SK-N-MC (cell line): ENCODE data around the gene TIGD3.

ENCODE experiments used
- DNase-seq: peaks from one replicate; pipeline ENCODE4 v3.0.0-alpha.2; 2011; ENCODE audit warnings: low read depth, low spot score
- H3K27ac ChIP-seq: fragments of 200-600 bp; sonication (generic); 2 replicates; pipeline ENCODE4 v1.5.1; 2016; ENCODE audit warnings: mixed run types
- H3K36me3 ChIP-seq: fragments of 200-600 bp; sonication (generic); 2 replicates; pipeline ENCODE4 v1.6.1; 2017; ENCODE audit warnings: antibody characterized with exemption, low read length, mixed read lengths; ENCODE audit not compliant: insufficient read depth
- H3K4me3 ChIP-seq: fragments of 200-600 bp; sonication (generic); 2 replicates; pipeline ENCODE4 v1.5.1; 2016
- H3K9ac ChIP-seq: fragments of 200-600 bp; sonication (generic); 2 replicates; pipeline ENCODE4 v1.8.0; 2017; ENCODE audit warnings: mixed run types, mixed read lengths; ENCODE audit not compliant: insufficient read length
- H3K9me3 ChIP-seq: fragments of 200-600 bp; sonication (generic); 2 replicates; pipeline ENCODE4 v1.6.1; 2017; ENCODE audit warnings: low read depth, mild to moderate bottlenecking, antibody characterized with exemption, low read length, moderate library complexity, mixed read lengths
- EZH2 ChIP-seq: fragments of 200-600 bp; sonication (generic); IDR thresholded peaks from one replicate; pipeline ENCODE4 v1.6.1; 2017; ENCODE audit warnings: antibody characterized with exemption
- FOXP2 ChIP-seq: optimal IDR thresholded peaks from 2 replicates; pipeline ENCODE3; 2011; ENCODE audit warnings: mild to moderate bottlenecking, moderate library complexity; ENCODE audit not compliant: insufficient read depth; ENCODE audit errors: extremely low read length, control extremely low read depth
- POLR2AphosphoS5 ChIP-seq: IDR thresholded peaks from 2 replicates; pipeline ENCODE4 v1.6.1; 2012; ENCODE audit warnings: mild to moderate bottlenecking, low read depth, low read length, borderline replicate concordance

Gene TIGD3

DNA sequence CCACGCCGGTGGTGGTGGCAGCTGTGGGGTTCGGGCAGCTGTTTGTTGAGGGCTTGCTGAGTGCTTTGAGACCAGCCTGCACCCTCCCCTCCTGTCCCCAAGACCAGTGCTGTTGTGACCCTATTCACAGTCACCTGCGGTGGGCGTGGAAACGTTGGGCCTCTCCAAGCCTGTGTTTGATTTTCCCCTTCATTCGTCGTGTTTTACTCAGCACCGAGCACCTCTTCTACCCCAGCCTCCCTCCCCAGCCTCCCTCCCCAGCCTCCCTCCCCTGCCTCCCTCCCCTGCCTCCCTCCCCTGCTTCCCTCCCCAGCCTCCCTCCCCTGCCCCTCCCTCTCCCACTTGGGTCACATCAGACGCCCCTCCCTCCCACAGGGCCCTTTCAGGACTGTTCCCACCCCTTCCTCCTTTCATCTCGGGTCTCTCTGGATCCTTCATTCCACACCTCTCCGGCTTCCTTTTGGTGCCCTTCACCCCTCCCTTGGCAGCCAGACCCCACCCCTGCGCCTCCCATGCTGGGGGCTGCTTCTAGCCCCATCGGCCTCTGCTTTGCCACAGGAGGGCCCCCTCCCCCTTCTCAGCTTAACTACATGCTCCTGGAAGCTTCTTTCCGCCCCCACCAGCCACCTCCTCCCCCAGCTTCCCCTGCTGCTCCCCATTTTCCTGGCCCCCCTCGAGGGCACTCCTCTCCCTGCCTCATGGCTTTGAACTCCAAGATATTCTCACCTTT, 46.7 kb downstream of the TIGD3 start:
- Histone ChIP-seq H3K9ac (no peak overlapping the region), H3K36me3 (peaks cover 23% of the 10 kb centered on the region)
- TF ChIP-seq POLR2AphosphoS5 = no peak
- TF ChIP-seq FOXP2 = no peak
- no peak for TF ChIP-seq EZH2

DNA sequence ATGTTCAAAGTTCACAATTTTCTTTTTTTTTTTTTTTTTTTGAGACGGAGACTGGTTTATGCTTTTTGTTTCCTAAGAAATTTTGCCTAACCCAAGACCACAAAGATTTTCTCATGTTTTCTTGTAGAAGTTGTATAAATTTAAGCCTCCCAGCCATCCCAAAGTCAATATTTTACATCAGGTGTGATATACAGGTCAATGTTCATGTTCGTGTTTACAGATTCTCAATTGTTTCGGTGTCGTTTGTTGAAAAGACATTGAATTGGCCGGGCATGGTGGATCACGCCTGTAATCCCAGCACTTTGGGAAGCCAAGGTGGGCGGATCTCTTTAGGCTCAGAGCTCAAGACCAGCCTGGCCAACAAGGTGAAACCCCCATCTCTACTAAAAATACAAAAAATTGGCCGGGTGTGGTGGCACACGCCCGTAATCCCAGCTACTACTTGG, 47.3 kb downstream of the TIGD3 start:
- TF ChIP-seq POLR2AphosphoS5 (no peak), FOXP2 (no peak), EZH2 (no peak)

More for the DNA sequence above, 46.7 kb downstream of the TIGD3 start:
- Histone ChIP-seq H3K27ac (no peak overlapping the region; the same call in 1 of the 2 replicates), H3K4me3 (no peak overlapping the region), H3K9me3 (no peaks in the 10 kb centered on the region)
- no peak for DNase-seq

DNA sequence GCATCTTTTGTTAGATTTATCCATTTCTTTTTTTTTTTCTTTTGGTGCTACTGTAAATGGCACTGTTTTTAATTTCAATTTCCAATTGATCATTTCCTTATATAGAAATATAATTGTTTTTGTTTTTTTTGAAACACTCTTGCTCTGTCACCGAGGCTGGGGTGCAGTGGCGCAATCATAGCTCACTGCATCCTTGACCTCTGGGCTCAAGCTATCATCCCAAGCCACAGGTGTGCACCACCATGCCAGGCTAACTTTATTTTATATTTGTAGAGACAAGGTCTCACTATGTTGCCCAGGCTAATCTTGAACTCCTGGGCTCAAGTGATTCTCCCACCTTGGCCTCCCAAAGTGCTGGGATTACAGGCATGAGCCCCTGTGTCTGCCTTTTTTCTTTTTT, 48.2 kb downstream of the TIGD3 start:
- H3K9ac ChIP-seq = no peak overlapping the region
- no peak overlapping the region for H3K4me3 ChIP-seq
- no peak for DNase-seq
- 0 out of 2 replicates have a peak overlapping the region, but pooled peaks have one; percentile 13 for H3K27ac ChIP-seq
- H3K9me3 ChIP-seq = no peaks in the 10 kb centered on the region
- no peak for TF ChIP-seq FOXP2
- no peak for TF ChIP-seq POLR2AphosphoS5
- TF ChIP-seq EZH2 = no peak
- H3K36me3 ChIP-seq = peaks cover 23% of the 10 kb centered on the region

More for the DNA sequence above, 47.3 kb downstream of the TIGD3 start:
- Histone ChIP-seq H3K27ac (no peak overlapping the region; the same call in 1 of the 2 replicates), H3K9me3 (no peaks in the 10 kb centered on the region), H3K36me3 (peaks cover 23% of the 10 kb centered on the region), H3K9ac (no peak overlapping the region), H3K4me3 (no peak overlapping the region)
- no peak for DNase-seq

DNA sequence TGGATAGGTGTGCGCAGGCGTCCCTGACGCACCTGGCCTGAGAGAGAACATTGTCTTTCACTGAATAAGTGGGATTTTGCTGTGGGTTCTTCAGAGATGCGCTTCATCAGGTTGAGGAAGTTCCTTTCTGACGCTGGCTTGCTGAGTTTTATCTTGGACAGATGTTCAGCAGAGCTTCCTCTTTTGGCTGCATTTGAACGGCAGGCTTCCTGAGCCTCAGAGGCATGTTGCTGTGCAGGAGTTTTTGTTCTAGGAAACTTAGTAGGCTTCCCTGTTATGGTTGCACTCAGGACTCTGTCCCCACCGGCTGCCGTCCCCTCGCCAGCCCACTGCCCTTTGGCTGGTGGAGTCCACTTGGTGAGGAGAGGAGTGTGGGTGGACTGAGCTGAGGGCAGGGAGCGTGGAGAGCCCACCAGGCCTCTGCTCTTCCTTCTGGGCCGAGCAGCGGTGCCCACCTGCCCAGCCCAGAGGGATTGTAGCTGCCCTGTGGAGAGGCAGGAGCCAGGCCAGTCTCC, 49.1 kb downstream of the TIGD3 start:
- Histone ChIP-seq H3K36me3 (peaks cover 23% of the 10 kb centered on the region), H3K9ac (no peak overlapping the region), H3K27ac (no peak overlapping the region)

DNA sequence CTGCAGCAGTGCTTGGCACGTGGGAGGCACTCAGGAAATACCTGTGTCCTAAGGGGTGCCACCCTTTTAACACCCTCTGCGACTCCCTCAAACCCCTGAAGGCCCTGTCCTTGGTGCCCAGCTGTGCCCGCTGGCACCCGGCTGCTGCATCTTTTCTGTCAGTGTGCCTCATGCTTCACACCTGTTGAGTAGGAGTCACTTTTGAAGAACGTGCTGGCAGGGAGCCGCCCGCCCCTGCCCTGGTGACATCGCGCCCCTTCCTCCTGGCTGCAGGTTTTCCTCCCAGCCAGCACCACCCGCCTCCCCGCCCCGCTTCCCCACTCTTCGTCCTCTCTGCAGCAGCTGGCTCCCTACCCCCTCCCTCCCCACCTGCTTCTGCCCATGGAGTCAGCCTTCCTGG, 49.7 kb downstream of the TIGD3 start:
- Histone ChIP-seq H3K27ac (no peak overlapping the region), H3K4me3 (no peak overlapping the region), H3K9me3 (no peaks in the 10 kb centered on the region)

More for the DNA sequence above, 49.1 kb downstream of the TIGD3 start:
- DNase-seq = no peak
- no peak overlapping the region for H3K4me3 ChIP-seq
- TF ChIP-seq EZH2 (no peak), POLR2AphosphoS5 (no peak), FOXP2 (no peak)
- H3K9me3 ChIP-seq = no peaks in the 10 kb centered on the region

DNA sequence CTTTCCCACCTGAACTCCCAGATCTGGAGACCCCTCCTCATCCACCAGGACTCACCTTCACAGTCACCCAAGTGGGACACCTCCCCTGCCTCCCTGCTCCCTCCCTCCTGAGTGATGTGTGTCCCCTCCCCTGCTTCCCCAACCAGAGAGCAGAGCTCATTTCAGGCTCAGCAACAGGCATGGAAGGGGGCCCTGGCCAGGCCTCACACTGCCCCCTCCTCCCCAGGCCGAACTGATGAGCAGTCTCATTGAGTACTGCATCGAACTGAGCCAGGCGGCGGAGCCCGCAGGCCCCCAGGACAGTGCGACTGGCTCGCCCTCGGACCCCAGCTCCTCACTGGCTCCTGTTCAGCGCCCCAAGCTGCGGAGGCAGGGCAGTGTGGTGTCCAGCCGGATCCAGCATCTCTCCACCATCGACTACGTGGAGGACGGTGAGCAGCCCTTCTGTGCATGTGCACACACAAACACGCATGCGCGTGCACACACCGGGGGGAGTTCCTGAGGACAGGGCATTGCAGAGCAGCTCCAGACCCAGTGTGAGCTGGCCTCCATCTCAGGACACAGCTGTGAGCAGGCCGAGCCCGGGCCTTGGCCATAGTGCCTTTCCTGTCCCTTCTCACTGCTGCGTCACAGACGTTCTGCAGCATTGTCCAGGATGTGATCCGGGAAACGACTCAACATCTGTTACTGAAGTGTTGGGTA, 50.2 kb downstream of the TIGD3 start:
- no peak overlapping the region for H3K9ac ChIP-seq
- no peak for DNase-seq
- no peak overlapping the region for H3K27ac ChIP-seq
- H3K9me3 ChIP-seq = no peaks in the 10 kb centered on the region
- no peak overlapping the region for H3K4me3 ChIP-seq
- peaks cover 25% of the 10 kb centered on the region for H3K36me3 ChIP-seq
- TF ChIP-seq FOXP2 (no peak), POLR2AphosphoS5 (no peak), EZH2 (no peak)

More for the DNA sequence above, 49.7 kb downstream of the TIGD3 start:
- DNase-seq = no peak
- Histone ChIP-seq H3K9ac (no peak overlapping the region), H3K36me3 (peaks cover 25% of the 10 kb centered on the region)
- TF ChIP-seq POLR2AphosphoS5 (no peak), FOXP2 (no peak), EZH2 (no peak)
